ENCODE data around the gene KIAA0825.
"Not testable (repeated sequence)": the region's sequence is repeated elsewhere in the genome, so short reads cannot be mapped to it uniquely, and the experiment has no call there.

Gene KIAA0825

GRCh38 chr5:94374336-94374735, 244.1 kb downstream of the KIAA0825 start:
- no peak for DNase-seq (ENCODE audit: low read depth, low spot score)

- no peak for DNase-seq (ENCODE audit: low read depth, low spot score)
Observed at GRCh38 chr5:94367900-94368299, 250.5 kb downstream of the KIAA0825 start.

GRCh38 chr5:94366811-94367210, 251.6 kb downstream of the KIAA0825 start:
- no peak for DNase-seq (ENCODE audit: low read depth, low spot score)

- no peak for DNase-seq (ENCODE audit: low read depth, low spot score)
Observed at GRCh38 chr5:94362857-94363256, 255.5 kb downstream of the KIAA0825 start.

GRCh38 chr5:94361832-94362796, 256.3 kb downstream of the KIAA0825 start:
- no peak for DNase-seq (ENCODE audit: low read depth, low spot score)

- DNase-seq (ENCODE audit: low read depth, low spot score), result no peak
Observed at GRCh38 chr5:94361161-94361560, 257.2 kb downstream of the KIAA0825 start.

DNA sequence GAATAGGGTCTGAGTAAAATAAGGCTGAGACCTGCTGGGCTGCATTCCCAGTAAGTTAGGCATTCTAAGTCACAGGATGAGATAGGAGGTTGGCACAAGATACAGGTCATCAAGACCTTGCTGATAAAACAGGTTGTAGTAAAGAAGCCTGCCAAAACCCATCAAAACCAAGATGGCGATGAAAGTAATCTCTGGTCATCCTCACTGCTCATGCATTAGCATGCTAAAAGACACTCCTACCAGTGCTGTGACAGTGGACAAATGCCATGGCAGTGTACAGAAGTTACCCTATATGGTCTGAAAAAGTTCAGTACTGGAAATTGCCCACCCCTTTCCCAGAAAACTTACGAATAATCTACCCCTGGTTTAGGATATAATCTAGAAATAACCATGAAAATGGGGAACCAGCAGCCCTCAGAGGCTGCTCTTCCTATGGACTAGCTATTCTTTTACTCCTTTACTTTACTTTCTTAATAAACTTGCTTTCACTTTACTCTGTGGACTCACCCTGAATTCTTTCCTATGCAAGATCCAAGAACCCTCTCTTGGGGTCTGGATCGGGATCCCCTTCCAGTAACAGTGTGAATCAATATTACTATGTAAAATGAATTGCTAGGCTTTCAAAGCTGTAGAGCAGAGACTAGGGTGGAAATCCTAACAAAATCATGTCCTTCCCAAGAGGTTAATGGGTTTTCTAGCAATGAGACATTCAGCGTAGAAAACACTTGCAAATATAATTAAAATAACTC, 257.8 kb downstream of the KIAA0825 start:
- DNase-seq (ENCODE audit: low read depth, low spot score), result no peak

GRCh38 chr5:94359880-94360279, 258.5 kb downstream of the KIAA0825 start:
- DNase-seq (ENCODE audit: low read depth, low spot score), result no peak

GRCh38 chr5:94355811-94356210, 262.6 kb downstream of the KIAA0825 start:
- DNase-seq (ENCODE audit: low read depth, low spot score), result no peak

DNA sequence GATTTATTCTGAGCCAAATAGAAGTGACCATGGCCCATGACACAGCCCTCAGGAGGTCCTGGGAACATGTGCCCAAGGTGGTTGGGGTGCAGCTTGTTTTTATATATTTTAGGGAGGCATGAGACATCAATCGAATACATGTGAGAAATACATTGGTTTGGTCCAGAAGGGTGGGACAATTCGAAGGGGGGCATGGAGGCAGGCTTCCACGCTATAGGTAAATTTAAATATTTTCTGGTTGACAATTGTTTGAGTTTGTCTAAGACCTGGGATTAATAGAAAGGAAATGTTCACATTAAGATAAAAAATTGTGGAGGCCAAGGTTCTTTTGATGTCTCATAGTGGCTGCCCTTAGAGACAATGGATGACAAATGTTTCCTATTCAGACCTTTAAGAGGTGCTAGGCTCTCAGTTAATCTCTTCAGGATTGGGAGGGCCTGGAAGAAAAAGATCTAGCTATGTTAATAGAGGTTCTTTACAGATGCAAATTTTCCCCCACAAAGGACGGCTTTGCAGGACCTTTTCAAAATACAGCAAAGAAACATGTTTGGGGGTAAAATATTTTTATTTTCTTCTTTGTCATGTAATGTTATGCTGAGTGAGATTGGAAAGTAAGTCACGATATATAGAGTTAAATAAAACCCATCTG, 263.4 kb downstream of the KIAA0825 start:
- DNase-seq (ENCODE audit: low read depth, low spot score), result not testable (repeated sequence)

- DNase-seq (ENCODE audit: low read depth, low spot score), result no peak
Observed at GRCh38 chr5:94353605-94354004, 264.8 kb downstream of the KIAA0825 start.

DNA sequence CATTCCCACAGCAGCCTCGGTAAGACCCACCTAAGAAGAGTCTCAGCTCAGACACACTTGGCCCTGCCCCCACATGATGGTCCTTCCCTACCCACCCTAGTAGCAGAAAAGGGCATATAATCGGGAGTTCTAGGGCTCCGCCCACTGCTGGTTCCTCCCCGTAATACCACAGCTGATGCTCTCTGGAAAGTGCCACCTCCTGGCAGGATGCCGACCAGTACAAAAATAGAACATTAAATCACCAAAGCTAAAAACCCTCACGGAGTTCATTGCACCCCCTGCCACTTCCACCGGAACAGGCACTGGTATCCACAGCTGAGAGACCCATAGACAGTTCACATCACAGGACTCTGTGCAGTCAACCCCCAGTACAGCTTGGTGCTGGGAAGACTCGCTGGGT, 271.3 kb downstream of the KIAA0825 start:
- no peak for DNase-seq (ENCODE audit: low read depth, low spot score)

- no peak for DNase-seq (ENCODE audit: low read depth, low spot score)
Observed at GRCh38 chr5:94345257-94345656, 273.1 kb downstream of the KIAA0825 start.

DNA sequence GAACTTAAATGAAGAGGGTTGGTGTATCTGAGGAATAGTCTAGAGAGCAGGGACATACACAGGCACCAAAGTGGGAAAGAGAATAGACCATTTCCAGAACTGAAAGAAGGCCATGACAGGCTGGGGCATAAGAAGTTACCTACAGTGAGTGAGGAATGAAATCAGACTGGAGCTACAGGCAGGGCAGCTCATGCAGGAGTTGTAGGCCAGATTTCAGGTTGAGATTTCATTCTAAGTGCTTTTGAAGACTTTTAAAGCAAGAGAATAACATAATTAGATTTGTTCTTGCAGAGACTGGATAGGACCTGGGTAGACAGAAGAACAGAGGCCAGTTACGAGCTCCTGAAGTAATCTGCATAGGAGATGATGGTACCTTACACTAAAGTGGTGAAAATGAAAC, 280.8 kb downstream of the KIAA0825 start:
- DNase-seq (ENCODE audit: low read depth, low spot score), result no peak

DNA sequence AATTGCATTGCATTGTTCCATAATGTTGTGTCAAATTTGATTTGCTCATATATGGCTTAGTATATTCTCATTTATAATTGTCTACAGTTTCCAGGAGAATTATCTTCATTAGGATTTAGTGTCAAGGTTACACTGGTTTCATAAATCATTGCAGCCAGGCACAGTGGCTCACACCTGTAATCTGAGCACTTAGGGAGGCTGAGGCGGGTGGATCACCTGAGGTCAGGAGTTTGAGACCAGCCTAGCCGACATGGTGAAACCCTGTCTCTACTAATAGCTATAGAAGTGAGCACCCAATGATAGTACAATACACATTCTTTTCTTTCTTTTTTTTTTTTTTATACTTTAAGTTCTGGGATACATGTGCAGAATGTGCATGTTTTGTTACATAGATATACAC, 282.5 kb downstream of the KIAA0825 start:
- DNase-seq (ENCODE audit: low read depth, low spot score), result no peak

DNA sequence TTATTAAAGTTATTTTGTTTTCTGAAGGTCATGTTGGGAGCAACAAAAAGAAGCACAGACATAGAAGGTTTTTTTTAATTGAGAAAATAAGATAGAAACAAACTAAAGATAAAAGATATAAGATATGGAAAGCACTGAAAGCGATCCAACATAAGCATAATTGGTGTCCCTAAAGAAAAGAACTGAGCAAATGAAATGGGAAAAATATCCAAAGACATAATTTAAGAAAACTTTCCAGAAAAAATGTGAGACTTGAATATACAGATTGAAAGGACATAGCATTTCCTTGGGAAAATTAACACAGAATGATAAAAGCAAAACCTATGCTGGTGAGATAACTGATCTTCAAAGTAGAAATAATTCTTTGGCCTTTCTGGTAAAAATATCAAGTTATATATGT, 289.3 kb downstream of the KIAA0825 start:
- DNase-seq (ENCODE audit: low read depth, low spot score), result no peak

GRCh38 chr5:94326586-94326985, 291.8 kb downstream of the KIAA0825 start:
- no peak for DNase-seq (ENCODE audit: low read depth, low spot score)

GRCh38 chr5:94316916-94317838, 301.2 kb downstream of the KIAA0825 start:
- no peak for DNase-seq (ENCODE audit: low read depth, low spot score)

GRCh38 chr5:94314460-94315131, 303.8 kb downstream of the KIAA0825 start:
- DNase-seq (ENCODE audit: low read depth, low spot score), result no peak

DNA sequence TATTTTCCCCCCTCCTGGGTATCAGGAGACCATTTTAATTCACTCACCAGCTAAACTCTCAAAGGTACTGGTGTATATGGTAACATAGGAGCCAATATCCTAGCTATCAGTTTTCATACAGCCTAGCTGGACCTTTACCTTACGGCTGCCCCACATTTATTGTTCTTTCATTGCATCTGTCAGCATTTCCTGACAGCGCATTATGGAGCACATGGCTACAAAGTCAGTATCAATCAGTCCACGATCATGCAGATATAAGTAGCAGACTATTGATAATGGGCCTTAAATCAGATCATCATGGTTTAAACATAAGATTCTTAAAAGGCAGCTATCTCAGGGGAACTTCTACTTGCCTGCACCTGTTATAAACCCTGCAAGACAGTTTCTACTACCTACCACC, 304.7 kb downstream of the KIAA0825 start:
- no peak for DNase-seq (ENCODE audit: low read depth, low spot score)

DNA sequence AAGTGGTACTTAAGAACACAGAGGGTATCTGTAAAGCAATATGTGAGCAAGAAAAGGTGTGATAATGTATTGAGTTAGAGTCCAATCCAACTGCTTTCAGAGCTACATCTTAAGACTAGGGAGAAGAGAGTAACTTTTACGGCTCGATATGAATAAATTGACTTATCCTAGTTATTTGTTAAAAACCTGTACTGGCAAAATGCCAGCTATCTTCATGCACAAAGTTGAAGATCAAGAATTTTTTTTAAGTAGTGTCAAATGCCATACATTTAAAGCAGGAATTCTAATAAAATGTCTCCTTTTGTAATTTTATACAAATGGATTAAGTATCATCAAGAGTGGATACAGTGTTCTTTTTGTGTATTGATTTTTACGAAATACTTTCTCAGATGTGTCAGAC, 305.2 kb downstream of the KIAA0825 start:
- no peak for DNase-seq (ENCODE audit: low read depth, low spot score)

All from activated naive CD8-positive, alpha-beta T cell treated with anti-CD3 and anti-CD28 coated beads, Interleukin-2, amount 50 U/mL, for 16 hours (primary cell).